Vagina (tissue), 2 donors: ENCODE data around the gene GCKR.

ENCODE experiments used
- POLR2A ChIP-seq, 2 donors: fragments of 450-650 bp; IDR thresholded peaks; one replicate each; pipeline ENCODE4 v1.6.1; 2017; ENCODE audit warnings: antibody characterized with exemption in 2 of 2, mild to moderate bottlenecking in 2 of 2, moderate library complexity in 2 of 2
- TF ChIP-seq, protein P1 (sequence below), 3 experiments: fragments of 450-650 bp in 2 of 3; fragments of 200-600 bp in 1 of 3; sonication (generic) in 1 of 3; IDR thresholded peaks; one replicate each; pipeline ENCODE4 v1.5.1; 2017 to 2019; ENCODE audit warnings: antibody characterized with exemption in 3 of 3, mild to moderate bottlenecking in 2 of 3, moderate library complexity in 2 of 3

- TF ChIP-seq POLR2A (IDR thresholded peaks at IDR 0.05) = no peak
- TF ChIP-seq, protein P1, sequence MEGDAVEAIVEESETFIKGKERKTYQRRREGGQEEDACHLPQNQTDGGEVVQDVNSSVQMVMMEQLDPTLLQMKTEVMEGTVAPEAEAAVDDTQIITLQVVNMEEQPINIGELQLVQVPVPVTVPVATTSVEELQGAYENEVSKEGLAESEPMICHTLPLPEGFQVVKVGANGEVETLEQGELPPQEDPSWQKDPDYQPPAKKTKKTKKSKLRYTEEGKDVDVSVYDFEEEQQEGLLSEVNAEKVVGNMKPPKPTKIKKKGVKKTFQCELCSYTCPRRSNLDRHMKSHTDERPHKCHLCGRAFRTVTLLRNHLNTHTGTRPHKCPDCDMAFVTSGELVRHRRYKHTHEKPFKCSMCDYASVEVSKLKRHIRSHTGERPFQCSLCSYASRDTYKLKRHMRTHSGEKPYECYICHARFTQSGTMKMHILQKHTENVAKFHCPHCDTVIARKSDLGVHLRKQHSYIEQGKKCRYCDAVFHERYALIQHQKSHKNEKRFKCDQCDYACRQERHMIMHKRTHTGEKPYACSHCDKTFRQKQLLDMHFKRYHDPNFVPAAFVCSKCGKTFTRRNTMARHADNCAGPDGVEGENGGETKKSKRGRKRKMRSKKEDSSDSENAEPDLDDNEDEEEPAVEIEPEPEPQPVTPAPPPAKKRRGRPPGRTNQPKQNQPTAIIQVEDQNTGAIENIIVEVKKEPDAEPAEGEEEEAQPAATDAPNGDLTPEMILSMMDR (IDR thresholded peaks at IDR 0.05) = no peak
Observed at GRCh38 chr2:27493948-27494283, 2.7 kb upstream of the GCKR start.
